ENCODE measurements around the gene PLK1. TPM values are rescaled to one million over a fixed set of nuclear protein-coding genes. Genes with fewer than 3 reads are reported as not detected.
A peak's percentile ranks its signal among the peaks of the same experiment; 100 is the strongest.

Gene PLK1
- total and polyA plus RNA-seq, 2 donors, result 6.9 to 19.9 TPM

DNA sequence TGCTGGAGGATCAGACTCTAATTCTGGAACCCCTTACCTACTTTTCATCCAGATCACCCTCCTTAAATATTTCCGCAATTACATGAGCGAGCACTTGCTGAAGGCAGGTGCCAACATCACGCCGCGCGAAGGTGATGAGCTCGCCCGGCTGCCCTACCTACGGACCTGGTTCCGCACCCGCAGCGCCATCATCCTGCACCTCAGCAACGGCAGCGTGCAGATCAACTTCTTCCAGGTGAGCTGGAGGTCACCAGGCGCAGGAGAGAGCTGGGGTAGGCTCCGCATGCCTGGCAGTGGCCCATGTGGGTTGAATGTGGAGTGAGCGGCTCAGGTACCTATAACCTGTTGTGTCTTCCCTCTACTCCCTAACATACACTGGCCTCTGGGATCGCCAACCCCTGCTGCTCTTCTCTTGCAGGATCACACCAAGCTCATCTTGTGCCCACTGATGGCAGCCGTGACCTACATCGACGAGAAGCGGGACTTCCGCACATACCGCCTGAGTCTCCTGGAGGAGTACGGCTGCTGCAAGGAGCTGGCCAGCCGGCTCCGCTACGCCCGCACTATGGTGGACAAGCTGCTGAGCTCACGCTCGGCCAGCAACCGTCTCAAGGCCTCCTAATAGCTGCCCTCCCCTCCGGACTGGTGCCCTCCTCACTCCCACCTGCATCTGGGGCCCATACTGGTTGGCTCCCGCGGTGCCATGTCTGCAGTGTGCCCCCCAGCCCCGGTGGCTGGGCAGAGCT is 10.9 kb downstream of the PLK1 start:
- H3K4me1 ChIP-seq (ENCODE audit: control insufficient read depth in 2 of 2, insufficient read depth in 2 of 2, low read length in 2 of 2), result peaks cover 0 to under 1% of the 10 kb centered on the region in 2 donors
- H3K27me3 ChIP-seq (ENCODE audit: control insufficient read depth in 2 of 2, insufficient read depth in 1 of 2, low read length in 1 of 2), result no peaks in the 10 kb centered on the region
- no peak overlapping the region for H3K4me3 ChIP-seq (ENCODE audit: low read length in 2 of 2)
- H3K9me3 ChIP-seq (ENCODE audit: control insufficient read depth in 2 of 2, insufficient read depth in 1 of 2, low read length in 1 of 2), result no peaks in the 10 kb centered on the region
- H3K36me3 ChIP-seq (ENCODE audit: control insufficient read depth in 2 of 2, insufficient read depth in 2 of 2, low read length in 1 of 2), result peaks cover 56 to 61% of the 10 kb centered on the region in 2 donors
- no peak overlapping the region for H3K27ac ChIP-seq (ENCODE audit: low read depth in 1 of 2, low read length in 1 of 2)
- no peak for DNase-seq (ENCODE audit: low read depth in 6 of 9, low spot score in 9 of 9)
- WGBS, result 98% methylated on average over 36 of the region's 36 CpGs

DNA sequence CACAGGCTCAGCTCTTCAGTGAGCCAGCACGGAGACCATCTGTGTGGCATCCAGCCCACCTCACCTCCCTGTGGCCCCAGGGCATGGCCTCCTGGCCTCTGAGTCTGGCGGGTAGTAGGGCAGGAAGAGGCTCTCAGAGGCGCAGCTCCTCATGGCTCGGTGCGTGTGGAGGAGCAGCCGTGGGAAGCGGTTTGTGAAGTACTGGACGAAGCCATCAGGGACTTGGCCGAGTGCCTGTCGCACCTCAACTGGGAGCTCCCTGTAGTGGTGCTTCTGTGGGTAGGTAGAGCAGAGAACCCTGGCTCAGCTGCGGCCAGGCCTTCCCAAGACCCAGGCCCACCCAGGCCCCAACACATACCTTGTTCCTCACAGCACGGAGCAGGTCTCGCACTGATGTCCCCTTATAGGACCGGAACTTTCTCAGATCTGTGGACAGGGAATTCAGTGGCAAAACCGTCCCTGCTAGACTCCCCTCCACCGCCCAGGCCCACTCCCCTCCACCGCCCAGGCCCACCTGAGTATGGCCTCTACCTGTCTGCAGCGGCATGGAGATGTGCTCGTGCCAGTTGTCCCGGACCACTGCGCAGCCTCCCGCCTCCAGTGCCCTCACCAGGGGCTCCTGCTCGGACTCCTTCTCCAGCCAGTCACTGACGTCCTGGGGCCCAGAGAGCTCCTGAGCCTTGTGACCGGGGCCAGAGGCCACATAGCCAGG is 12.2 kb downstream of the PLK1 start:
- Histone ChIP-seq H3K4me3 (ENCODE audit: low read length in 2 of 2) (no peak overlapping the region), H3K9me3 (ENCODE audit: control insufficient read depth in 2 of 2, insufficient read depth in 1 of 2, low read length in 1 of 2) (no peaks in the 10 kb centered on the region), H3K27ac (ENCODE audit: low read depth in 1 of 2, low read length in 1 of 2) (no peak overlapping the region), H3K36me3 (ENCODE audit: control insufficient read depth in 2 of 2, insufficient read depth in 2 of 2, low read length in 1 of 2) (peaks cover 51 to 54% of the 10 kb centered on the region in 2 donors), H3K4me1 (ENCODE audit: control insufficient read depth in 2 of 2, insufficient read depth in 2 of 2, low read length in 2 of 2) (peaks cover 3% of the 10 kb centered on the region in 2 donors), H3K27me3 (ENCODE audit: control insufficient read depth in 2 of 2, insufficient read depth in 1 of 2, low read length in 1 of 2) (no peaks in the 10 kb centered on the region)
- DNase-seq (ENCODE audit: low read depth in 6 of 9, low spot score in 9 of 9), result no peak
- WGBS, result 96% methylated on average over 25 of the region's 25 CpGs

DNA sequence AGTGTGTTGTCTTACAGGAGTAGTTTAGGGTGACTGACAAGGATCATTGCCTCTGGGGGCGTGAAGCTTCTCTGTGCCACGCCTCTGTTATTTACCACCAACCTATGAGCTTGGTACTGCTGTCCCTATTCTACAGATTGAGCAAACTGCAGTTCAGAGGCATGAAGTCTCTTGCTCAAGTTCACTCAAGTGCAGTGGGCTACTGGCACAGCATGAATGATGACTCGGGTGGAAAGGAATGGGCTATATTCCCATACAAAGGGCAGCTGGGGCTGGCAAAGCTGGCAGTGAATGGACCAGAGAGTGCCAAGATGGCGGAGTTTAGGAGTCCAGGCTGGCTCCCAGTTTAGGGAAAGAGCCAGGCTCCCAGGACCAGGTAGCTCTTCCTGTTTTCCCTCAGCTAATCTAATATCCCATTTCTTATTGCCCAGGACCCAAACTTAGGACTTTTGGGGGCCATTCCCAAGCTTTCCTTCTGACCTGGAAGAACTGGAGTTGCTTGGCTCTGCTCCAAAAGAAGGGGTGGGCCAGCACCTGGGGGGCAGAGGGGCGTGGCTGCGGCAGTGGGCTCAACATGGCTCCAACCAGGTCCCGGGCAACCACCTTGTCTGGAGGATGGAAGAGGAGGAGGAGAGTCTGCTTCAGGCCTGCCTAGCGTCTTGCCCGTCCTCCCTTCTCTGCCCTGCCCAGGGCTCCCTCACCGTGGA is 12.9 kb downstream of the PLK1 start:
- no peaks in the 10 kb centered on the region for H3K27me3 ChIP-seq (ENCODE audit: control insufficient read depth in 2 of 2, insufficient read depth in 1 of 2, low read length in 1 of 2)
- DNase-seq (ENCODE audit: low read depth in 6 of 9, low spot score in 9 of 9), result no peak
- H3K9me3 ChIP-seq (ENCODE audit: control insufficient read depth in 2 of 2, insufficient read depth in 1 of 2, low read length in 1 of 2), result no peaks in the 10 kb centered on the region
- H3K4me3 ChIP-seq (ENCODE audit: low read length in 2 of 2), result no peak overlapping the region
- H3K27ac ChIP-seq (ENCODE audit: low read depth in 1 of 2, low read length in 1 of 2), result no peak overlapping the region
- 97% methylated on average over 10 of the region's 10 CpGs for WGBS
- H3K4me1 ChIP-seq (ENCODE audit: control insufficient read depth in 2 of 2, insufficient read depth in 2 of 2, low read length in 2 of 2), result peaks cover 3% of the 10 kb centered on the region in 2 donors
- peaks cover 47 to 48% of the 10 kb centered on the region in 2 donors for H3K36me3 ChIP-seq (ENCODE audit: control insufficient read depth in 2 of 2, insufficient read depth in 2 of 2, low read length in 1 of 2)

DNA sequence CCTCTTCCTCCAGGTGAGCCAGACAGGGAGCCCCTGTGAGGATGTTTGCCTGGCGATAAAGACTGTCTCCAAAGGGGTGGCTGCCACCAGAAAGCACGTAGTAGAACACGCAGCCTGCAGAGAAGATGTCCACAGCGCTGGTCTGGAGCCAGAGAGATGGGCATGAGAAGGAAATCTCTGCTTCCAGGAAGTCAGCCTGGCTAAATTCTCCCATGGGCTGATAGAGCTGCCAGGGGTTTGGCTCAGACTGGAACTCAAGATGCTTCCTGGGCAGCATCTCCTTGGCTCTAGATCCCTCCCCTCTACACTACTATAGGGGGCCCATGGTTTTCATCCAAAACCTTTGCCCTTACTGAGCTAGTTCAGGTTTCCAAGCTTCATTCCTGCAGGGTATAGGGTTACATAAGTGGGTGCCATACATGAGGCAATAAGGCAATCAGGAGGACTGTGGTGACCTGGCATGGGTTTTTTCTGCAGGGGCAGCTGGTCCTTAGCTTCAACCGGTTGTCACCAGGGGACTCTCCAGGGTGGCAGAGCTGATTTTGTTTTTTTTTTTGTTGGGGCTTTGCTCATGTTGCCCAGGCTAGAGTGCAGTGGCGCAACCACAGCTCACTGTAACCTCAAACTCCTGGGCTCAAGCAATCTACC is 13.6 kb downstream of the PLK1 start:
- Histone ChIP-seq H3K4me3 (ENCODE audit: low read length in 2 of 2) (no peak overlapping the region), H3K36me3 (ENCODE audit: control insufficient read depth in 2 of 2, insufficient read depth in 2 of 2, low read length in 1 of 2) (peaks cover 41 to 43% of the 10 kb centered on the region in 2 donors), H3K4me1 (ENCODE audit: control insufficient read depth in 2 of 2, insufficient read depth in 2 of 2, low read length in 2 of 2) (peaks cover 3% of the 10 kb centered on the region in 2 donors), H3K9me3 (ENCODE audit: control insufficient read depth in 2 of 2, insufficient read depth in 1 of 2, low read length in 1 of 2) (no peaks in the 10 kb centered on the region), H3K27me3 (ENCODE audit: control insufficient read depth in 2 of 2, insufficient read depth in 1 of 2, low read length in 1 of 2) (no peaks in the 10 kb centered on the region), H3K27ac (ENCODE audit: low read depth in 1 of 2, low read length in 1 of 2) (no peak overlapping the region)
- 96% methylated on average over 6 of the region's 6 CpGs for WGBS
- no peak for DNase-seq (ENCODE audit: low read depth in 6 of 9, low spot score in 9 of 9)

DNA sequence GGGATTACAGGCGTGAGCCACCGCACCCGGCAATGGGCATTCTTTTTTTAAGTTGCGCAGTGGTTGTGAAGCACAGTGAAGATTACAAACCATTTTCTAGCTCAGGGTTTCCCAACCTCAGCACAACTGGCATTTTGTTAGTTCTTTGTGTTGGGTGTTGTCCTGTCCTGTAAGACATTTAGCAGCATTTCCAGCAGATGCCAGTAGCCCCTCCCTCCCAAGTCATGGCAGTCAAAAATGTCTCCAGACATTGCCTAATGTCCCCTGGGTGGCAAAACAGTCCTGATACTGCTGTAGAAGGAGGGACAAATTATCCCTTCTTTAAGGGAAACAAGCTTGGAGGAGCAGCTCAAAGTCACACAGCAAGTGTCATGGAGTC is 15.6 kb downstream of the PLK1 start:
- no peak for DNase-seq (ENCODE audit: low read depth in 6 of 9, low spot score in 9 of 9)
- Histone ChIP-seq H3K36me3 (ENCODE audit: control insufficient read depth in 2 of 2, insufficient read depth in 2 of 2, low read length in 1 of 2) (peaks cover 21 to 24% of the 10 kb centered on the region in 2 donors), H3K4me1 (ENCODE audit: control insufficient read depth in 2 of 2, insufficient read depth in 2 of 2, low read length in 2 of 2) (peaks cover 3% of the 10 kb centered on the region in 2 donors), H3K4me3 (ENCODE audit: low read length in 2 of 2) (no peak overlapping the region), H3K27ac (ENCODE audit: low read depth in 1 of 2, low read length in 1 of 2) (no peak overlapping the region), H3K27me3 (ENCODE audit: control insufficient read depth in 2 of 2, insufficient read depth in 1 of 2, low read length in 1 of 2) (no peaks in the 10 kb centered on the region), H3K9me3 (ENCODE audit: control insufficient read depth in 2 of 2, insufficient read depth in 1 of 2, low read length in 1 of 2) (no peaks in the 10 kb centered on the region)
- 98% methylated on average over 4 of the region's 4 CpGs for WGBS

DNA sequence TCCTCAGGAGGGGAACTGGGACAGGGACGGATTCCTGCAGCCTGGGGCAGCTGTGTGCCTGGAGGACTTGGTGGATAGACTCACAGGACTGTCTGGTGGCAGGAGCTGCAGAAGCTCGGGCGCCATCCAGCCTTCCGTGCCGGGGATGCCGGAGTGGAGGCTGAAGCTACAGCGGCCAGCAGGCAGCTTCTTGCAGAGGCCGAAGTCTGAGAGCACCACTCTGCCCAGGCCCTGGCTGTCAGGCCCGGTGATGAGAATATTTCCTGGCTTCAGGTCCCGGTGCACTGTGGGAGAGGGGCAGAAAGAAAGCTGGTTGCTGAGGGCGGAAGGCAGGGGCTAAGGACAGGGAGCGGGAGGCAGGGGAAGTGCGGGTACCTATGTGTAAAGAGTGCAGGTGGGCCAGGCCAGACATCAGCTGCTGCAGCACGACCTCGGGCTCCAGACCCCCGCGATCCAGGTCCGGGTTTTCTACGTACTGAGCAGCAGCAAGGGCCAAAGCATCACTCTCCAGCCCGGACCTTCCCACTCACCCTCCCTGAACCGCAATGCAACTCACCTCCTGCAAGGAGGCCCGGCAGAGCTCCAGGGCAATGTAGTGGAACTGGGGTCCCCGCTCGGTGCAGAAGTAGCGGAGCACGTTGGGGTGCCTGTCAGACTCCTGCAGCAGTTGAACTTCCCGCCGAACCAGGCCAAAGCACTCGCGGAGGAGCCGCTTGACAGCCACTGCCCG is 16.1 kb downstream of the PLK1 start:
- Histone ChIP-seq H3K9me3 (ENCODE audit: control insufficient read depth in 2 of 2, insufficient read depth in 1 of 2, low read length in 1 of 2) (no peaks in the 10 kb centered on the region), H3K4me3 (ENCODE audit: low read length in 2 of 2) (peak overlapping the region; percentile 17 to 32), H3K4me1 (ENCODE audit: control insufficient read depth in 2 of 2, insufficient read depth in 2 of 2, low read length in 2 of 2) (peaks cover 3% of the 10 kb centered on the region in 2 donors), H3K27ac (ENCODE audit: low read depth in 1 of 2, low read length in 1 of 2) (no peak overlapping the region), H3K36me3 (ENCODE audit: control insufficient read depth in 2 of 2, insufficient read depth in 2 of 2, low read length in 1 of 2) (peaks cover 16 to 18% of the 10 kb centered on the region in 2 donors), H3K27me3 (ENCODE audit: control insufficient read depth in 2 of 2, insufficient read depth in 1 of 2, low read length in 1 of 2) (no peaks in the 10 kb centered on the region)
- WGBS, result 24% methylated on average over 32 of the region's 32 CpGs
- DNase-seq (ENCODE audit: low read depth in 6 of 9, low spot score in 9 of 9), result peak in 7 of 9 donors; percentile 16 to 57 (median 38)

DNA sequence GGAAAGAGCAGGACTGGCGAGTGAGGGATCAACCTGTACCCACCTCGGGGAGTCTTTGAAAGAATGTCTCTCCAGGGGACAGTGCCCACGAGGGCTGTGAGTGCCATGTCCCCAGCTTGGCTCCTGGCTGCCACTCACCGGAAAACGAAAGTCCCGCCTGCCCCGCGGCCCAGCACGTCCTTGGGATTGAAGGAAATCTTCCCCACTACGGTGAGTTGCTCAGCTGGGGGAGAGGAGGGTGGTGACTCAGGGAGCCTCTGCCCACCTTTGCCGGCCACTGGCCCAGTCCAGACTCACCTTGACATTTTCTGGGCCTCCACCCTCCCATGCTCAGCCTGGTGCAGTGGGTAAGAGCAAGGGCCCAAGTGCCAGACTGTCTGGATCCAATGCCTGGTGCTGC is 17.1 kb downstream of the PLK1 start:
- 95% methylated on average over 11 of the region's 11 CpGs for WGBS

DNA sequence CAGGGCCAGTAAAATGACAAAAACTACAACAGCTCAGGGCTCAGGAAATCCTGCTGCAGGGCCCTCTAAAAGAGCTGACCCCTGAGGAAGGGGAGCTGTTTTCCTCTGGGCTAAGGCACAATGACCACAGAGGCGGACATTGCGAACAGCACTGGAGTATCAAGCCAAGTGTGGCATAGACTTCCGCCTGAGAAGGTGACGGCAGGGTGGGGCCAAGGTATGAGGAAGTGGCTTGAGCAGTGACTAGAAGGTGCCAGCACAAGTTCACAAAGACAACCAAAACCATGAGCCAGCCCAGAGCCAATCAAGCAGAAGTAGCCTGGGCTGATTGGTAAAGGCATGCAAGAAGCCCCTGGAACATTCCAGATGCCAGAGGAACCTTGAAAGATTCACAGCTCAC is 20.4 kb downstream of the PLK1 start:
- Histone ChIP-seq H3K27ac (ENCODE audit: low read depth in 1 of 2, low read length in 1 of 2) (no peak overlapping the region), H3K27me3 (ENCODE audit: control insufficient read depth in 2 of 2, insufficient read depth in 1 of 2, low read length in 1 of 2) (no peaks in the 10 kb centered on the region), H3K4me1 (ENCODE audit: control insufficient read depth in 2 of 2, insufficient read depth in 2 of 2, low read length in 2 of 2) (peaks cover 3% of the 10 kb centered on the region in 2 donors), H3K4me3 (ENCODE audit: low read length in 2 of 2) (no peak overlapping the region), H3K36me3 (ENCODE audit: control insufficient read depth in 2 of 2, insufficient read depth in 2 of 2, low read length in 1 of 2) (no peaks in the 10 kb centered on the region), H3K9me3 (ENCODE audit: control insufficient read depth in 2 of 2, insufficient read depth in 1 of 2, low read length in 1 of 2) (no peaks in the 10 kb centered on the region)
- 88% methylated on average over 4 of the region's 4 CpGs for WGBS
- no peak for DNase-seq (ENCODE audit: low read depth in 6 of 9, low spot score in 9 of 9)

More for the DNA sequence above, 17.1 kb downstream of the PLK1 start:
- Histone ChIP-seq H3K9me3 (ENCODE audit: control insufficient read depth in 2 of 2, insufficient read depth in 1 of 2, low read length in 1 of 2) (no peaks in the 10 kb centered on the region), H3K27me3 (ENCODE audit: control insufficient read depth in 2 of 2, insufficient read depth in 1 of 2, low read length in 1 of 2) (no peaks in the 10 kb centered on the region), H3K27ac (ENCODE audit: low read depth in 1 of 2, low read length in 1 of 2) (no peak overlapping the region), H3K4me1 (ENCODE audit: control insufficient read depth in 2 of 2, insufficient read depth in 2 of 2, low read length in 2 of 2) (peaks cover 3% of the 10 kb centered on the region in 2 donors), H3K36me3 (ENCODE audit: control insufficient read depth in 2 of 2, insufficient read depth in 2 of 2, low read length in 1 of 2) (peaks cover 8 to 9% of the 10 kb centered on the region in 2 donors), H3K4me3 (ENCODE audit: low read length in 2 of 2) (no peak overlapping the region)
- no peak for DNase-seq (ENCODE audit: low read depth in 6 of 9, low spot score in 9 of 9)

Data from thymus (tissue), 11 donors.